DMS153 treated with DMSO at 0.1 percent for 48 hours (cell line): Measurements from ENCODE around the gene ACE.

ENCODE experiments used
- DNase-seq: peaks from one replicate; lab custom pipeline; 2025; ENCODE audit not compliant: unreplicated experiment; lab: John Stamatoyannopoulos, UW

ACE gene

GRCh38 chr17:63514974-63515373 lies 38.1 kb downstream of the ACE start:
- no peak for DNase-seq

GRCh38 chr17:63515426-63515825 lies 38.6 kb downstream of the ACE start:
- DNase-seq, result no peak

GRCh38 chr17:63516910-63517824 lies 40.3 kb downstream of the ACE start:
- no peak for DNase-seq

GRCh38 chr17:63517825-63518534 lies 41.1 kb downstream of the ACE start:
- peak; percentile 20 for DNase-seq

- peak; percentile 12 for DNase-seq
These were observed 42.4 kb downstream of the ACE start for GRCh38 chr17:63519116-63519881.

GRCh38 chr17:63519972-63520882 lies 43.4 kb downstream of the ACE start:
- peak; percentile 95 for DNase-seq

- DNase-seq, result peak; percentile 84
These were observed 46.5 kb downstream of the ACE start, which contains the start of gene KCNH6 for GRCh38 chr17:63523253-63523855. KCNH6 (plus strand) TSS chr17:63523358; CDS start chr17:63523414, 56 bp downstream.

GRCh38 chr17:63524051-63524450 lies 47.2 kb downstream of the ACE start:
- DNase-seq, result no peak

- no peak for DNase-seq
These were observed 48.5 kb downstream of the ACE start for GRCh38 chr17:63525190-63525946.

GRCh38 chr17:63526861-63527260 lies 50.0 kb downstream of the ACE start:
- no peak for DNase-seq

- DNase-seq, result no peak
These were observed 51.3 kb downstream of the ACE start for GRCh38 chr17:63528183-63528582.

- DNase-seq, result no peak
These were observed 53.1 kb downstream of the ACE start for GRCh38 chr17:63529711-63530556.

GRCh38 chr17:63530557-63531021 lies 53.7 kb downstream of the ACE start:
- DNase-seq, result no peak

GRCh38 chr17:63531022-63531965 lies 54.4 kb downstream of the ACE start:
- DNase-seq, result no peak

- DNase-seq, result no peak
These were observed 56.7 kb downstream of the ACE start for GRCh38 chr17:63533433-63534077.

GRCh38 chr17:63534078-63534570 lies 57.3 kb downstream of the ACE start:
- DNase-seq, result no peak
